ENCODE measurements around the gene LDLRAP1.

- TF ChIP-seq EZH2 (IDR thresholded peaks at IDR 0.05; ENCODE audit: borderline replicate concordance, low read depth, low read length, severe bottlenecking) = no peak
- no peak for TF ChIP-seq CTCF (IDR thresholded peaks at IDR 0.05; ENCODE audit: extremely low read depth in 1 of 2, insufficient read depth in 1 of 2, low read depth in 1 of 2, low read length in 2 of 2)
These were observed 391 bp upstream of the LDLRAP1 start for GRCh38 chr1:25543005-25543424.

Data from endothelial cell of umbilical vein (primary cell).